GM19463 (cell line): ENCODE measurements around the gene SCARF1.

Experiments
- ATAC-seq: cut with Tn5 transposase; IDR thresholded peaks from one replicate; pipeline ENCODE4 v1.9.1; 2021; ENCODE audit warnings: mild to moderate bottlenecking, moderate library complexity; ENCODE audit not compliant: unreplicated experiment

SCARF1 gene

GRCh38 chr17:1605681-1606351, 39.7 kb downstream of the SCARF1 start:
- ATAC-seq = no peak

GRCh38 chr17:1604831-1605528, 40.6 kb downstream of the SCARF1 start:
- ATAC-seq = no peak

- ATAC-seq = no peak
Observed at GRCh38 chr17:1601571-1601970, 44.0 kb downstream of the SCARF1 start.

GRCh38 chr17:1598399-1599095, 47.0 kb downstream of the SCARF1 start:
- ATAC-seq = no peak

- no peak for ATAC-seq
Observed at GRCh38 chr17:1597861-1598342, 47.6 kb downstream of the SCARF1 start.

GRCh38 chr17:1593630-1593931, 52.0 kb downstream of the SCARF1 start:
- no peak for ATAC-seq

GRCh38 chr17:1592751-1593629, 52.5 kb downstream of the SCARF1 start:
- ATAC-seq = peak; percentile 80

- no peak for ATAC-seq
Observed at GRCh38 chr17:1591474-1592090, 54.0 kb downstream of the SCARF1 start.

- no peak for ATAC-seq
Observed at GRCh38 chr17:1590747-1591473, 54.6 kb downstream of the SCARF1 start.

GRCh38 chr17:1590029-1590746, 55.3 kb downstream of the SCARF1 start:
- ATAC-seq = no peak

- ATAC-seq = no peak
Observed at GRCh38 chr17:1588821-1589585, 56.5 kb downstream of the SCARF1 start.

GRCh38 chr17:1584167-1584566, 61.4 kb downstream of the SCARF1 start:
- no peak for ATAC-seq
